PC-3 (cell line): ENCODE measurements around the gene SCMH1. TPM values are rescaled to one million over a fixed set of nuclear protein-coding genes. Genes with fewer than 3 reads are reported as not detected.

Experiments
- ATAC-seq: fragments of 200-7000 bp; cut with Tn5 transposase; 2 replicates; pipeline ENCODE4 v1.9.1; 2020; ENCODE audit warnings: mild to moderate bottlenecking, moderate library complexity
- BruUV-seq: library from RNA; stranded (reverse); fragments of 400-500 nt; replicated peaks from 2 replicates; lab custom pipeline; 2021; lab: Mats Ljungman, UMichigan
- CTCF ChIA-PET: fragments of 300-600 bp; sonication (Branson Sonifier 250); formaldehyde crosslinking; loops from one replicate; lab custom pipeline; 2022; ENCODE audit warnings: antibody characterized with exemption; lab: Charles Lee
- POLR2A ChIA-PET: fragments of 300-600 bp; sonication (Branson Sonifier 250); formaldehyde crosslinking; loops from one replicate; lab custom pipeline; 2022; ENCODE audit warnings: antibody characterized with exemption; ENCODE audit not compliant: unreplicated experiment; lab: Charles Lee
- DNase-seq: peaks from one replicate; pipeline ENCODE4 v3.0.0-alpha.2; 2015
- H2AFZ ChIP-seq: fragments of 300-600 bp; sonication (generic); 2 replicates; pipeline ENCODE4 v1.6.0; 2016; ENCODE audit warnings: antibody characterized with exemption, low read length
- H3F3A ChIP-seq: fragments of 300-600 bp; sonication (generic); one replicate; pipeline ENCODE4 v1.6.0; 2017; ENCODE audit warnings: antibody characterized with exemption, low read length, control low read depth, mild to moderate bottlenecking; ENCODE audit not compliant: unreplicated experiment
- H3K27ac ChIP-seq: fragments of 300-600 bp; sonication (generic); 2 replicates; pipeline ENCODE4 v1.5.1; 2016; ENCODE audit warnings: mild to moderate bottlenecking, low read length
- H3K27me3 ChIP-seq: fragments of 300-600 bp; sonication (generic); 2 replicates; pipeline ENCODE4 v1.6.1; 2016; ENCODE audit warnings: low read length, mixed read lengths
- H3K36me3 ChIP-seq: fragments of 300-600 bp; sonication (generic); 2 replicates; pipeline ENCODE4 v1.6.1; 2016; ENCODE audit warnings: low read depth, mixed run types, low read length, mixed read lengths
- H3K4me1 ChIP-seq: fragments of 300-600 bp; sonication (generic); 2 replicates; pipeline ENCODE4 v1.5.1; 2016; ENCODE audit warnings: low read length; ENCODE audit not compliant: insufficient read depth
- H3K4me2 ChIP-seq: fragments of 300-600 bp; sonication (generic); 2 replicates; pipeline ENCODE4 v1.6.0; 2016; ENCODE audit warnings: low read length
- H3K4me3 ChIP-seq: fragments of 300-600 bp; sonication (generic); 2 replicates; pipeline ENCODE4 v1.5.1; 2016; ENCODE audit warnings: mild to moderate bottlenecking, low read length, mixed read lengths
- H3K79me2 ChIP-seq: fragments of 300-600 bp; sonication (generic); 2 replicates; pipeline ENCODE4 v1.6.1; 2017; ENCODE audit warnings: low read length, mixed read lengths
- H3K9ac ChIP-seq: fragments of 300-600 bp; sonication (generic); 2 replicates; pipeline ENCODE4 v1.6.0; 2016; ENCODE audit warnings: mild to moderate bottlenecking, low read length
- H3K9me2 ChIP-seq: fragments of 300-600 bp; sonication (generic); replicated peaks from 2 replicates; pipeline ENCODE4 v1.6.1; 2016; ENCODE audit warnings: mixed run types, low read length, mixed read lengths
- H3K9me3 ChIP-seq: fragments of 300-600 bp; sonication (generic); 2 replicates; pipeline ENCODE4 v1.6.1; 2016; ENCODE audit warnings: low read length, mixed read lengths
- H4K20me1 ChIP-seq: fragments of 300-600 bp; sonication (generic); 2 replicates; pipeline ENCODE4 v1.6.1; 2016; ENCODE audit warnings: low read length, mixed read lengths
- EZH2 ChIP-seq: fragments of 300-600 bp; sonication (generic); IDR thresholded peaks from one replicate; pipeline ENCODE4 v1.6.1; 2017; ENCODE audit warnings: antibody characterized with exemption, mild to moderate bottlenecking, low read length; ENCODE audit not compliant: unreplicated experiment
- EZH2phosphoT487 ChIP-seq: fragments of 300-600 bp; sonication (generic); IDR thresholded peaks from 2 replicates; pipeline ENCODE4 v1.6.1; 2018; ENCODE audit warnings: mild to moderate bottlenecking, antibody characterized with exemption, low read length, borderline replicate concordance
- intact Hi-C: fragments of 100-400 bp; cut with micrococcal nuclease; formaldehyde crosslinking; loops from 2 replicates; pipeline ENCODE4 v1.9.0; 2023
- total RNA-seq: library from RNA; depleted of rRNA; stranded (reverse); fragments of >200 nt; gene quantifications from 2 replicates; pipeline ENCODE4 v1.2.3, GENCODE V29; 2014
- TF ChIP-seq, protein P1 (sequence below): fragments of 300-600 bp; sonication (generic); conservative IDR thresholded peaks from 2 replicates; pipeline ENCODE4 v1.5.1; 2017; ENCODE audit warnings: antibody characterized with exemption, low read depth, mild to moderate bottlenecking, low read length

SCMH1 gene
- total RNA-seq, 1 experiment from 2014 or later: 33.6 TPM

DNA sequence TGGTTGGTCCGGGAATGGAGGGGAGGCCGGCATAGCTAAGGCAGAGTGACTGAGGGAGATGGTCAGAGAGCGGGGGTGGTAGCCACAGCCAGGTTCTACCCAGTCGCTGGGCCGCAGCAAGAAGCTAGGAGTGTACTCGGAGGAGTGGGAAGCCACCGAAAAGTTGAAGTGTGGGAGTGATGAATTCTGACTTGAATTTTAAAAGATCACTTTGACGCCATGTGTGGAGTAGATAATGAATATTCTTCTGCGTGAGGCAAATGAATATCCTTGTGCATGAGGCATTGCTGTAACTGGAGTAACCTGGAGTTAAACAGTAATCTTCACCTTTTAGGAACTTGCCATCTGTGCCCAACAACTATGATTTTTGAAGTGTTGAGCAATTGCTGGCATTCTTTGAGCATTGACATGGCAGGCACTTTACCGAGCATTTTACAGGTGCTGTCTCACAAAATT lies 255.8 kb downstream of the SCMH1 start:
- ChIA-PET POLR2A (interaction anchor here (0.7 kb wide), 1 partner anchor 17 kb away, joined by 3 read pairs; no protein-coding TSS in a partner anchor), CTCF (no interaction called here)
- Histone ChIP-seq H3K27ac (no peak overlapping the region), H3K4me1 (peaks cover 25% of the 10 kb centered on the region), H4K20me1 (peaks cover 37% of the 10 kb centered on the region), H2AFZ (no peak overlapping the region), H3F3A (no peaks in the 10 kb centered on the region), H3K4me3 (no peak overlapping the region), H3K4me2 (no peak overlapping the region), H3K9me3 (no peaks in the 10 kb centered on the region), H3K27me3 (no peaks in the 10 kb centered on the region), H3K79me2 (peaks cover 71% of the 10 kb centered on the region), H3K9me2 (no peaks in the 10 kb centered on the region), H3K9ac (no peak overlapping the region), H3K36me3 (peaks cover 91% of the 10 kb centered on the region)
- intact Hi-C loops: no loop called here
- BruUV-seq: no TSS peak
- ATAC-seq (no peak), DNase-seq (no peak)
- TF ChIP-seq EZH2phosphoT487: no peak
- no peak for TF ChIP-seq EZH2
- TF ChIP-seq, protein P1, sequence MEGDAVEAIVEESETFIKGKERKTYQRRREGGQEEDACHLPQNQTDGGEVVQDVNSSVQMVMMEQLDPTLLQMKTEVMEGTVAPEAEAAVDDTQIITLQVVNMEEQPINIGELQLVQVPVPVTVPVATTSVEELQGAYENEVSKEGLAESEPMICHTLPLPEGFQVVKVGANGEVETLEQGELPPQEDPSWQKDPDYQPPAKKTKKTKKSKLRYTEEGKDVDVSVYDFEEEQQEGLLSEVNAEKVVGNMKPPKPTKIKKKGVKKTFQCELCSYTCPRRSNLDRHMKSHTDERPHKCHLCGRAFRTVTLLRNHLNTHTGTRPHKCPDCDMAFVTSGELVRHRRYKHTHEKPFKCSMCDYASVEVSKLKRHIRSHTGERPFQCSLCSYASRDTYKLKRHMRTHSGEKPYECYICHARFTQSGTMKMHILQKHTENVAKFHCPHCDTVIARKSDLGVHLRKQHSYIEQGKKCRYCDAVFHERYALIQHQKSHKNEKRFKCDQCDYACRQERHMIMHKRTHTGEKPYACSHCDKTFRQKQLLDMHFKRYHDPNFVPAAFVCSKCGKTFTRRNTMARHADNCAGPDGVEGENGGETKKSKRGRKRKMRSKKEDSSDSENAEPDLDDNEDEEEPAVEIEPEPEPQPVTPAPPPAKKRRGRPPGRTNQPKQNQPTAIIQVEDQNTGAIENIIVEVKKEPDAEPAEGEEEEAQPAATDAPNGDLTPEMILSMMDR: no peak

DNA sequence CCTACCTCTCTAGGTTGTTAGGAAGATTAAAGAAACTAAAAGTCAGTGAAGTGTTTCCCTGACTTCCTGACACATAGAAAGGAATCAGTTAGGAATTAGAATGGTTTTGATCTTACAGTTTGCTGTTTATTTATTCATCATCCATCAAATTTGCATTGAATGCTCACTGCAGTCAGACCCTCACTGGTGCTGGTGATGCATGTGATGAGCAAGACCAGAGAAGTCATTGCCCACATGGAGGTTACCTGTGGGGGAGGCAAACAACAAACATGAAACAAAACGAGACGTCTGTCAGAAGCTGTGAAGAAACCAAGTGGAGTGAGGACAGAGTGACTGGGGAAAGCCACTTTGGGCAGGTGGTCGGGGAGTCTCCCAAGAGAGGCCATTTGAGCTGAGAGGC lies 256.2 kb downstream of the SCMH1 start:
- Histone ChIP-seq H3K4me2 (no peak overlapping the region), H3K79me2 (peaks cover 76% of the 10 kb centered on the region), H3K27ac (no peak overlapping the region), H3F3A (no peaks in the 10 kb centered on the region), H2AFZ (no peak overlapping the region), H3K9ac (no peak overlapping the region), H3K36me3 (peaks cover 86% of the 10 kb centered on the region), H4K20me1 (peaks cover 41% of the 10 kb centered on the region), H3K4me3 (no peak overlapping the region), H3K9me3 (no peaks in the 10 kb centered on the region), H3K4me1 (peaks cover 30% of the 10 kb centered on the region), H3K27me3 (no peaks in the 10 kb centered on the region), H3K9me2 (no peaks in the 10 kb centered on the region)
- ATAC-seq: no peak
- POLR2A ChIA-PET: no interaction called here
- intact Hi-C loops: no loop called here
- no TSS peak for BruUV-seq
- no peak for DNase-seq
- CTCF ChIA-PET: no interaction called here
- TF ChIP-seq EZH2 (no peak), EZH2phosphoT487 (no peak)
- TF ChIP-seq, protein P1: no peak

DNA sequence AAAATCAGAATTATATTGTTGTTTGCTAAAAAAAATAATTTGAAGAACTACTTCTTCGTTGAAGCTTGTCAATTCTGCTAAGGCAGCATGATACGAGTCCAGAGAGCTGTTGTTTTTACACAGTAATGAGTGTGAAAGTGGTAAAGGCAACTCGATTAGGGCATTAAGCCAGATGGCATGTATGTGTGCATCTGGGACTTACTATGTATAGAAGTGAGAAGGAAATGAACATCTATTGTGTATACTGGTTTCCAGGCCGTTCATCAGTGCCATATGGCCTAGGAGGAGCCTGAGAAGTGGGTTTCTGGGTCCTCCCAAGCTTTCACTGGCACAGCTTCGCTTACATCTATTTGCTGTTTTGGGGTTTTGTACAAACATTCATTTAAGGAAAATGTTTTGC lies 256.9 kb downstream of the SCMH1 start:
- Histone ChIP-seq H3K4me1 (peaks cover 31% of the 10 kb centered on the region), H3K79me2 (peaks cover 83% of the 10 kb centered on the region), H3K9ac (no peak overlapping the region), H3K27me3 (no peaks in the 10 kb centered on the region), H2AFZ (no peak overlapping the region), H3K4me2 (no peak overlapping the region), H3K9me3 (no peaks in the 10 kb centered on the region), H3K36me3 (peaks cover 79% of the 10 kb centered on the region), H3K9me2 (no peaks in the 10 kb centered on the region), H4K20me1 (peaks cover 41% of the 10 kb centered on the region), H3K27ac (no peak overlapping the region), H3F3A (no peaks in the 10 kb centered on the region), H3K4me3 (no peak overlapping the region)
- CTCF ChIA-PET: no interaction called here
- ATAC-seq: no peak
- TF ChIP-seq EZH2: no peak
- TF ChIP-seq, protein P1: no peak
- no peak for TF ChIP-seq EZH2phosphoT487
- no peak for DNase-seq
- POLR2A ChIA-PET: no interaction called here
- intact Hi-C loops: no loop called here
- BruUV-seq: no TSS peak
